ENCODE data around the gene SDK2. TPM values are rescaled to one million over a fixed set of nuclear protein-coding genes. Genes with fewer than 3 reads are reported as not detected.

SDK2 gene
- total RNA-seq, 1 experiment from 2014 or later: 0.67 TPM

DNA sequence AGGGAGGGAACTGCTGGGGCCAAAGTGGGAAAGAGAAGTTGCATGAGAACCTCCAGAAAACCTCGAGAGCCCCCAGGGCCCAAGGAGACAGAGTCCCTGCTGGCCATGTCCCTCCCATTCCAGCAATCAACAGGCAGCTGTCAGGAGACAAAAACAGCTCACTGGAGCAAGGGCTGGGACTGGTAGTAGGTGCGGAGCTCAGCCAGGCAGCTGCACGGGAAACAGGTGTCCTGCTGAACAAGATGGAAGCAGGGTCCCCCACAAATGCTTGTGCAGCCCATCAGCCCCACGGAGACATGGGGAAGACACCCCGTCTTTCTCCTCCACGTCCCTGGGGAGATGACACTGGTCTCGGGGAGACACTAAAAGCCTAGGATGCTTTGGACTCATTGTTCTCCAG, 34.5 kb downstream of the SDK2 start:
- no peak for DNase-seq (ENCODE audit: low spot score)
- no peaks in the 10 kb centered on the region for H3K4me1 ChIP-seq (ENCODE audit: insufficient read depth, low read length, poor library complexity, severe bottlenecking)
- ChIA-PET POLR2A (ENCODE audit: low non-redundant PET) (no interaction called here), CTCF (no interaction called here)
- TF ChIP-seq EZH2 (IDR thresholded peaks at IDR 0.05; ENCODE audit: borderline replicate concordance, low read depth, low read length, poor library complexity, severe bottlenecking): no peak
- TF ChIP-seq, protein P1, sequence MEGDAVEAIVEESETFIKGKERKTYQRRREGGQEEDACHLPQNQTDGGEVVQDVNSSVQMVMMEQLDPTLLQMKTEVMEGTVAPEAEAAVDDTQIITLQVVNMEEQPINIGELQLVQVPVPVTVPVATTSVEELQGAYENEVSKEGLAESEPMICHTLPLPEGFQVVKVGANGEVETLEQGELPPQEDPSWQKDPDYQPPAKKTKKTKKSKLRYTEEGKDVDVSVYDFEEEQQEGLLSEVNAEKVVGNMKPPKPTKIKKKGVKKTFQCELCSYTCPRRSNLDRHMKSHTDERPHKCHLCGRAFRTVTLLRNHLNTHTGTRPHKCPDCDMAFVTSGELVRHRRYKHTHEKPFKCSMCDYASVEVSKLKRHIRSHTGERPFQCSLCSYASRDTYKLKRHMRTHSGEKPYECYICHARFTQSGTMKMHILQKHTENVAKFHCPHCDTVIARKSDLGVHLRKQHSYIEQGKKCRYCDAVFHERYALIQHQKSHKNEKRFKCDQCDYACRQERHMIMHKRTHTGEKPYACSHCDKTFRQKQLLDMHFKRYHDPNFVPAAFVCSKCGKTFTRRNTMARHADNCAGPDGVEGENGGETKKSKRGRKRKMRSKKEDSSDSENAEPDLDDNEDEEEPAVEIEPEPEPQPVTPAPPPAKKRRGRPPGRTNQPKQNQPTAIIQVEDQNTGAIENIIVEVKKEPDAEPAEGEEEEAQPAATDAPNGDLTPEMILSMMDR (conservative IDR thresholded peaks at IDR 0.05; ENCODE audit: low read depth, low read length): no peak
- no TSS peak for BruUV-seq (replicated peaks)
- H3K9me3 ChIP-seq (ENCODE audit: low read depth, low read length, poor library complexity, severe bottlenecking): no peaks in the 10 kb centered on the region
- H3K36me3 ChIP-seq (ENCODE audit: insufficient read depth, low read length, poor library complexity, severe bottlenecking): no peaks in the 10 kb centered on the region
- intact Hi-C loops (cut with micrococcal nuclease; ENCODE audit: unreplicated experiment): no loop called here
- no peak overlapping the region for H3K27ac ChIP-seq (ENCODE audit: low read depth, low read length, poor library complexity, severe bottlenecking)
- no peaks in the 10 kb centered on the region for H3K27me3 ChIP-seq (replicated peaks; ENCODE audit: insufficient read depth, low read depth, low read length, poor library complexity)
- H3K4me3 ChIP-seq (ENCODE audit: low read depth, low read length, poor library complexity, severe bottlenecking): no peak overlapping the region

DNA sequence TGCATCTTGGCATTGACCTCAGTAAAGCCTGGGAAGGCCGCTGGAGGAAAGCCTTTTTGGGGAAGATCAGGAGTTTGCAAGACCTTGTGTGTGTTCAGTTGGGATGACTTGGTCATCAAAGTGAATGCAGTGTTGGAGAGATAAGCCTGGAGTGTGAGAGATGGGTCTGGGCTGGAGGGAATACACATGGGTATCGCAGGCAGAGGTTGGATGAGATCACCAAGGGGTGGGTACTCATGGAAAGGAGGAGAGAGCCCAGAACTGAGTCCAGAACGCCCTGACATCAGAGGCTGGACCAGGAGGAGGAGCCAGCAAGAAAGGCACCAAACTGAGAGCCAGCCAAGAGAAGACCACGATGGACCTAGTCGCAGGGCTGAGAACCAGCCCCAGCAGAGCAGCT, 35.2 kb downstream of the SDK2 start:
- H3K9me3 ChIP-seq (ENCODE audit: low read depth, low read length, poor library complexity, severe bottlenecking): no peaks in the 10 kb centered on the region
- TF ChIP-seq EZH2 (IDR thresholded peaks at IDR 0.05; ENCODE audit: borderline replicate concordance, low read depth, low read length, poor library complexity, severe bottlenecking): no peak
- TF ChIP-seq, protein P1 (conservative IDR thresholded peaks at IDR 0.05; ENCODE audit: low read depth, low read length): no peak
- no peak overlapping the region for H3K4me3 ChIP-seq (ENCODE audit: low read depth, low read length, poor library complexity, severe bottlenecking)
- no peak overlapping the region for H3K27ac ChIP-seq (ENCODE audit: low read depth, low read length, poor library complexity, severe bottlenecking)
- H3K27me3 ChIP-seq (replicated peaks; ENCODE audit: insufficient read depth, low read depth, low read length, poor library complexity): no peaks in the 10 kb centered on the region
- no peak for DNase-seq (ENCODE audit: low spot score)
- no peaks in the 10 kb centered on the region for H3K4me1 ChIP-seq (ENCODE audit: insufficient read depth, low read length, poor library complexity, severe bottlenecking)
- ChIA-PET CTCF (no interaction called here), POLR2A (ENCODE audit: low non-redundant PET) (no interaction called here)
- no peaks in the 10 kb centered on the region for H3K36me3 ChIP-seq (ENCODE audit: insufficient read depth, low read length, poor library complexity, severe bottlenecking)
- intact Hi-C loops (cut with micrococcal nuclease; ENCODE audit: unreplicated experiment): no loop called here
- no TSS peak for BruUV-seq (replicated peaks)

DNA sequence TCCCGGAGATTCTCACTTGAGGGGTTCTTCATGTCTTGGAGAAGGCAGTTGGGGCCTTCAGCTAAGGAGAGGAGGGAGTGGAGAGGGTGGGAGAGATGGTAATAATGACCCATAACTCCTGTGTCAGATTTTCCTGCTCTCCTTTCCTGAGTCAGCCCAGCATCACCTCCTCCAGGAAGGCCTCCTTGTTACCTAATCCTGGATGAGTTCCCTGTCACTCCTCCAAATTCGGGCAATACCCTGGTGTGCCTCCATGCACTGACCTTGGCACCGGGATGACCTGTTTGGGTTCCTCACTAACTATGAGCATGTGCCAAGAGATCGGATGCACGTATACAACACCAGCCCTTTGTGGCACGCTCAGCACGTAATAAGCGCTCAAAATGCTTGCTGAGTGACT, 38.8 kb downstream of the SDK2 start:
- DNase-seq (ENCODE audit: low spot score): no peak
- H3K4me1 ChIP-seq (ENCODE audit: insufficient read depth, low read length, poor library complexity, severe bottlenecking): no peaks in the 10 kb centered on the region
- intact Hi-C loops (cut with micrococcal nuclease; ENCODE audit: unreplicated experiment): no loop called here
- no peaks in the 10 kb centered on the region for H3K9me3 ChIP-seq (ENCODE audit: low read depth, low read length, poor library complexity, severe bottlenecking)
- H3K27me3 ChIP-seq (replicated peaks; ENCODE audit: insufficient read depth, low read depth, low read length, poor library complexity): no peaks in the 10 kb centered on the region
- H3K36me3 ChIP-seq (ENCODE audit: insufficient read depth, low read length, poor library complexity, severe bottlenecking): no peaks in the 10 kb centered on the region
- H3K4me3 ChIP-seq (ENCODE audit: low read depth, low read length, poor library complexity, severe bottlenecking): no peak overlapping the region
- ChIA-PET CTCF (no interaction called here), POLR2A (ENCODE audit: low non-redundant PET) (no interaction called here)
- no peak overlapping the region for H3K27ac ChIP-seq (ENCODE audit: low read depth, low read length, poor library complexity, severe bottlenecking)
- TF ChIP-seq, protein P1 (conservative IDR thresholded peaks at IDR 0.05; ENCODE audit: low read depth, low read length): no peak
- no peak for TF ChIP-seq EZH2 (IDR thresholded peaks at IDR 0.05; ENCODE audit: borderline replicate concordance, low read depth, low read length, poor library complexity, severe bottlenecking)
- BruUV-seq (replicated peaks): no TSS peak
